ENCODE data around the gene EFCAB7.

The EFCAB7 gene

GRCh38 chr1:63522891-63523728 is at the start of gene EFCAB7, which contains the start of gene ITGB3BP:
Gene EFCAB7 (plus strand): TSS chr1:63523525. CDS start chr1:63525573, 2,048 bp downstream.
Gene ITGB3BP (minus strand): TSS chr1:63523225. CDS start chr1:63523133, 92 bp downstream.
- ATAC-seq (peak; percentile 98), DNase-seq (peak; percentile 85)

GRCh38 chr1:63475761-63476160 is 47.6 kb upstream of the EFCAB7 start:
- ATAC-seq (no peak), DNase-seq (no peak)

- no peak for DNase-seq
- ATAC-seq, result no peak
Observed at GRCh38 chr1:63480057-63480456, 43.3 kb upstream of the EFCAB7 start.

DNA sequence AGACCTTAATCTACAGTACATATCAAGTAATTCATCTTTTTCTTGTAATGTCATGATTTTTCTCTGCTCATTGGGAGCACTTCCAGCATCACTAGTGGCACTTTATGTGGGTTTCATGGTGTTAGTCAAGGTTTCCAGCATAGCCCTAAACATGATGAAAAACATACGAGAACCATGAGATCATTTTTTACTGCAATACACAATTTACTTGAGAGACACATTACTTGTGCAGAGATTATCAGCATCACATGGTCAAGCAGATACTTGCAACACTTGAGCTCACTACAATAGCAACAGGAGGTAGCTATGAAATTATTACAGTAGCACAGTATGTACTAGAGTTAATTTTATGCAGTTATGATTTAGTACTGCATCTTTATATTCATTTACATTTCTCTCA is 36.7 kb upstream of the EFCAB7 start:
- no peak for DNase-seq
- no peak for ATAC-seq

DNA sequence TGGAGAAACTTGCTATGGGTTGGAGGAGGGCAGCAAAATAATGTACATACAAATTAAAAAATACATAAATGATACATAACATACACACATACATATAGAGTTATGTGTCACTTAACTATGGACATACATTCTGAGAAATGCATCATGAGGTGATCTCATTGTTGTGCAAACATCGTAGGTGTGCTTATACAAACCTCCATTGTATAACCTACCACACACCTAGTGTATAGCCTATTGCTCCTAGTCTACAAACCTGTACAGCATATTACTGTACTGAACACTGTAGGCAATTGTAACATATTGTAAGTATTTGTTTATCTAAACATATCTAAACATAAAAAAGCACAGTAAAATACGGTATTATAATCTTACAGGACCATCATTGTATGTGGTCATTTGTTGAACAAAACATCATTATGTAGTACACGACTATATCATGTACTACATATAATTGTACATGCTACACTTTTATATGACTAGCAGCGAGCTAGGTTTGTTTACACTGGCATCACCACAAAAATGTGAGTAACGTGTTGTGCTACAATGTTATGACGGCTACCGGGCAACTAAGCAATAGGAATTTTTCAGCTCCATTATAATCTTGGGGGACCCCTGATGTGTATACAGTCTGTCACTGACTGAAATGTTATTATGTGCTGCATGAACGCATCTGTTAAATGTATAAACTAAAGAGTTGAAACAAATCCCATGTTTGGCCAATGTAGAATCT is 35.8 kb upstream of the EFCAB7 start:
- no peak for DNase-seq
- no peak for ATAC-seq

DNA sequence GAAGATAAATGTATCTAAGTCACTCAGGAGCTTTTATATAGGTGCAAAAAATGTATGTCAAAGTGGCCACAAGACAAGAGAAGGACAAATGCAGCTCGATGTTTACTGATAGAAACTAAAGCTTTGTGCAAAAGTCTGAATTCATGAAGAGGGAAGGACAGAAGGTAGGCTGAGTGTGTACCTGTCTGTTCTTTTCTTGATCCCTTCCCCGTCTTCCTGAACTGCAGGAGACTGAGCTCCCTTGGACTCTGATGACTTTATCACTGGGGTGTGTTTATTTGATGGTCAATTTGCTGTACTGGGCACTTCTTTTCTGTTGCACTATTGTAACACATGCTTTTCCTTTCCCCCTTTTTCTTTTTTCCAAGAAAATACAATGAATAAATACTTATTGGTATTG is 25.7 kb upstream of the EFCAB7 start:
- DNase-seq (no peak), ATAC-seq (no peak)

DNA sequence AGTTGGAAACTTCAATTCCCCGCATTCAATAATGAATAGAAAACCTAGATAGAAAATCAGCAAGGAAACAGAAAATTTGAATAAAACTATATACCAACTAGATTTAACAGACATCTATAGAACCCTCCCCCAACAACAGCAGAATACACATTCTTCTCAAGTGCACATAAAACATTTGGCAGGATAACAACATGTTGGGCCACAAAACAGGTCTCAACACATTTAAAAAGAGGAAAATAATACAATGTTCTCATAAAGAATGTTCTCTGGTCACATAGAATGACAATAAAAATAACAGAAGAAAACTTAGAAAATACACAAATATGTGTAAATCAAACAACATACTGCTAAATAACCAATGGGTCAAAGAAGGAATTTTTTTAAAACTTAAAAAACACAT is 25.2 kb upstream of the EFCAB7 start:
- no peak for DNase-seq
- ATAC-seq, result no peak

GRCh38 chr1:63501256-63501655 is 22.1 kb upstream of the EFCAB7 start:
- ATAC-seq (no peak), DNase-seq (no peak)

DNA sequence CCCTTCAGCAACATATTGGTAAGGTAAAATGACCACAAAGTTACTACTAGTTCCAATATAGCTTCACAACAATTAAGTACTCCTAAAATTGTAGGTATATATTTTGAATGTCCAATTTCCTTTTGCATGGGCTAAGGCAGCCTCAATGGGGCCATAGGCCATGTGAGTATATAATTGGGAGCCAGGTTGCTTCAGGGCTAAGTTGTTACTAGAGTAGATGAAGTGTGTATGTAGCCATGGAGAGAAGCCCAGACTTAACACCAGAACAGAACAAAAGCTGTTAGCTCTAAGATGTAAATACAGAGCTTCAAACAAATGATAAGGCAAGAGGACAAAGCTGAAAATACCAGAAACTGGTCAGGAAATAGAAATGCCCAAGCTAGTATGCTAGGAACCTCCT is 16.5 kb upstream of the EFCAB7 start:
- ATAC-seq, result no peak
- no peak for DNase-seq

GRCh38 chr1:63509718-63510117 is 13.6 kb upstream of the EFCAB7 start:
- ATAC-seq (no peak), DNase-seq (no peak)

- no peak for ATAC-seq
- no peak for DNase-seq
Observed at GRCh38 chr1:63512584-63512983, 10.7 kb upstream of the EFCAB7 start.

GRCh38 chr1:63516629-63517028 is 6.7 kb upstream of the EFCAB7 start:
- ATAC-seq (no peak), DNase-seq (no peak)

DNA sequence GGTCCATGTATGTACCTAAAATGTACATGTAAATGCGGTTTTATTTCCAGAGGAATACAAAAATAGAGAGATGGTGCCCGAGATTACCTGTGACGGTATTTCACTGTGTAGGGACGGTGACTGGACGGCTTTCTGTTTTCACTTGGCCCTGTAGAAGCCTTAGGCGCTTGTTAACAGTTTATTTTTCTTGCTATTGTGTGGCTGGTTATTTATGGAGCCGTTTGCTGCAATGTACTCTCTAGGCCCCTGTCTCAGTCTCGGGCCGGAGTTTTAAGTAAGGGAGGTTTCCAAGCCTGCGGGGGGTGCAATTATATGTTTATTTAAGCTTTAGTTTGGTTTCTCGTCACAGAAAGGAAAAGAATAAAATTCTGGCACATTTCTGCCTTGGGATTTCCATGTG is 413 bp downstream of the EFCAB7 start:
- ATAC-seq (peak; percentile 3), DNase-seq (no peak)

- ATAC-seq, result no peak
Observed at GRCh38 chr1:63524201-63524600, 876 bp downstream of the EFCAB7 start.

GRCh38 chr1:63532727-63533126 is 9.4 kb downstream of the EFCAB7 start:
- ATAC-seq, result no peak

More at GRCh38 chr1:63524201-63524600, 876 bp downstream of the EFCAB7 start:
- no peak for DNase-seq

DNA sequence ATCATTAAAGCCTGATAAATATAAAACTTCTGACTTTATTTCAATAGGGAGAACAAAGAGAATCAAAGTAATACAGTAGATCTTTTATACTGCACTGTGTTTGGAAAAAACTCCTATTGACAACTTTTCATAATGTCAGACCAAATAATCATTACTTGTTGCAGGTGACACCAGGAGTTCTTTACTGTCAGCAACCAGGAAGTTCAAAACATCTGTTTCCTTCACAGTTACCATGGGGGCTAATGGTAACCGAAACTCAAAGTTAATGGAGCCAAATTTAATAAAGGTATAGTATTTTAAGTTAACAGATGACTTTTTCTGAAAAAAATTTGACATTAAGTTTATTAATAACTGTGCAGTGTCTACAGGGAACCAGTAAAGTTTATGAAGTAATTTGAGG is 10.6 kb downstream of the EFCAB7 start:
- DNase-seq (no peak), ATAC-seq (no peak)

More at GRCh38 chr1:63532727-63533126, 9.4 kb downstream of the EFCAB7 start:
- DNase-seq, result no peak

DNA sequence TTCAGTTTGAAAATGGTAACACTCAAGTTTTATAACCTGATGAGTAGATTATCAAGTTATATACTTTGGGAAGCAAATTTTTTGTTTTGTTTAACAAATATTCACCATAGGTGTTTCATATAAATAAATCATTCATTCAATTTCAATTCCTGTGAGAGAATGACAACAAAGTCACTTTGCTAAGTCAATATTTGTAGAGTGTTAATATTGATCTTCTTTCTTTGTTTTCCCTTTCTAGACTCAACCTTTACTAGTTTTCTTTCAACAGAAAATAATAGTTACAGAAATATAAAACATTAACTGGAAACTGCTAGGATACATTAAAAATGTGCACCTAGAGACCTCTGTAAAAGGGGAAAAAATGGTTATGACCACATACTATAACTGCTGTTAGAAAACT is 11.1 kb downstream of the EFCAB7 start:
- DNase-seq (no peak), ATAC-seq (no peak)

- ATAC-seq (no peak), DNase-seq (no peak)
Observed at GRCh38 chr1:63537006-63537405, 13.7 kb downstream of the EFCAB7 start.

- ATAC-seq (no peak), DNase-seq (no peak)
Observed at GRCh38 chr1:63537940-63538339, 14.6 kb downstream of the EFCAB7 start.

DNA sequence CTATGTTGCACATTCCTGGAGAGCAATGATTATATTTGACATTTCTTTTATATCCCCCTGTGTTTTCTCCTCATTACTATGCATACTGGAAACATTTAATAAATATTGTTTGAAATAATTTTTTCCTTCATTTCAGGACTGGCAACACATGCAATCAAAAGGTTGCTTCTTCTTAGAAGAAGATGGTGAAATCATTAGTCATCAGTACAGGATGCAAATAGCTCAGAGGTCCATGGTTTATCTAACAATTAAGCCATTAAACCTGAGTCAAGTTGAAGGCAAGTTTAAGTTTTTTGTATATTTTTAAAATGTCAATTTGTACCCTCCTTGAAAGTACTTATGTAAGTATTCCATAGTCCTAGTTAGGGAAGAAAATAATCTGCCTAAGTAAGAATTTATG is 22.5 kb downstream of the EFCAB7 start:
- DNase-seq (no peak), ATAC-seq (no peak)

GRCh38 chr1:63547621-63548294 is 24.4 kb downstream of the EFCAB7 start:
- no peak for ATAC-seq
- no peak for DNase-seq

GRCh38 chr1:63548303-63548702 is 25.0 kb downstream of the EFCAB7 start:
- DNase-seq (no peak), ATAC-seq (no peak)

DNA sequence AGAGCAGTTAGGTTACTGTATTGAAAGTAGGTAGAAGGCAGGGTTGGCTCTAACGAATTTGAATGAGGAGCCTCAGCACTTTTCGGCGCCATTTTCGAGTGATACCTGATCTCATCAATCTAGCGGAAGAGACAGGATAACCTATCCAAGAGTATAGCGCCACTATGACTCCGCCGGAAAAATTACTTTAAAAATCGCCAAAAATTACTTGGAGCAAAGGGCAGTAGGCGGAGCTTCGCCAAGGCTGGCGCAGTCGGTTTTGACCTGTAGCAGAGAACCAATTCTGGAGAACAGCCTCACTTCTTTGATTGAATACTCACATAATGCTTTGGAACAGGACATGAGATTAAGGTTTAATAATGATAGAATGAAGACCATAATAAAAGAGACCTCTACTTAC is 25.6 kb downstream of the EFCAB7 start:
- DNase-seq, result no peak
- ATAC-seq, result no peak
